A673 (cell line): ENCODE measurements around the gene ZNF23.

Source experiments
- EZH2 ChIP-seq: fragments of 200-600 bp; sonication (generic); IDR thresholded peaks from 2 replicates; pipeline ENCODE4 v1.6.1; 2017; ENCODE audit warnings: borderline replicate concordance, low read depth, mild to moderate bottlenecking, mixed read lengths, antibody characterized with exemption, low read length; ENCODE audit not compliant: poor library complexity, severe bottlenecking
- TF ChIP-seq, protein P1 (sequence below): fragments of 300-800, 200-600 bp; sonication (generic); conservative IDR thresholded peaks from 2 replicates; pipeline ENCODE4 v1.5.1; 2017; ENCODE audit warnings: low read depth, mild to moderate bottlenecking, antibody characterized with exemption, low read length, moderate library complexity, mixed read lengths

DNA sequence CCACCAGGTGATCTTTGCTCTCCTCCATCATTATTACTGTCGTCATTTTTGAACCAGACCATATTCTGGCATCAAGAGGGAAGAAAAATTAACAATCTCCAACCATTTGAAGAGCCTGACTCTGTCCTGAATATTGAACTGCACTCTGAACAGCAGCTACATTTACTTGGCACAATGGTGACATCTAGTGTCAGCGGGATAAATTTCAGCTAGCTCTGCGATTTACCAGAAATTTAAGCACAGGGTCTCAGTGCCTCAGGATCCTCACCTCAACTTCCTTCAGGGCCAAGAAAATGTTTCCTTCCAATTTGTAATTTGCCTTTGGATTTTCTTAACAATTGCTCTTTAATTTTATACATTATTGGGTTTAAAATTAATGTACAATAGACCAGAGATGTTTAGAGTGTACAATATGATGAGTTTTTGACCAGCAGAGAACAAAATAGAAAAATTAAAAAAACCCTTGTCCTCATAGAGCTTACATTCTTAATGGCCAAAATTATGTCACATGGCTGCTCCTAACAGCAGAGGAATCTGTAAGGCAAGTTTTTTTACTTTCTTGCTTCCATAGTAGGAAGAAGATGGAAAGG lies 37.8 kb upstream of the ZNF23 start:
- TF ChIP-seq, protein P1, sequence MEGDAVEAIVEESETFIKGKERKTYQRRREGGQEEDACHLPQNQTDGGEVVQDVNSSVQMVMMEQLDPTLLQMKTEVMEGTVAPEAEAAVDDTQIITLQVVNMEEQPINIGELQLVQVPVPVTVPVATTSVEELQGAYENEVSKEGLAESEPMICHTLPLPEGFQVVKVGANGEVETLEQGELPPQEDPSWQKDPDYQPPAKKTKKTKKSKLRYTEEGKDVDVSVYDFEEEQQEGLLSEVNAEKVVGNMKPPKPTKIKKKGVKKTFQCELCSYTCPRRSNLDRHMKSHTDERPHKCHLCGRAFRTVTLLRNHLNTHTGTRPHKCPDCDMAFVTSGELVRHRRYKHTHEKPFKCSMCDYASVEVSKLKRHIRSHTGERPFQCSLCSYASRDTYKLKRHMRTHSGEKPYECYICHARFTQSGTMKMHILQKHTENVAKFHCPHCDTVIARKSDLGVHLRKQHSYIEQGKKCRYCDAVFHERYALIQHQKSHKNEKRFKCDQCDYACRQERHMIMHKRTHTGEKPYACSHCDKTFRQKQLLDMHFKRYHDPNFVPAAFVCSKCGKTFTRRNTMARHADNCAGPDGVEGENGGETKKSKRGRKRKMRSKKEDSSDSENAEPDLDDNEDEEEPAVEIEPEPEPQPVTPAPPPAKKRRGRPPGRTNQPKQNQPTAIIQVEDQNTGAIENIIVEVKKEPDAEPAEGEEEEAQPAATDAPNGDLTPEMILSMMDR: peak; percentile 78
- no peak for TF ChIP-seq EZH2
